ENCODE data around the gene AHDC1. TPM values are rescaled to one million over a fixed set of nuclear protein-coding genes. Genes with fewer than 3 reads are reported as not detected.
"Not testable (repeated sequence)": the region's sequence is repeated elsewhere in the genome, so short reads cannot be mapped to it uniquely, and the experiment has no call there.

Gene AHDC1
- total RNA-seq, 1 experiment from 2014 or later = 19.1 TPM

DNA sequence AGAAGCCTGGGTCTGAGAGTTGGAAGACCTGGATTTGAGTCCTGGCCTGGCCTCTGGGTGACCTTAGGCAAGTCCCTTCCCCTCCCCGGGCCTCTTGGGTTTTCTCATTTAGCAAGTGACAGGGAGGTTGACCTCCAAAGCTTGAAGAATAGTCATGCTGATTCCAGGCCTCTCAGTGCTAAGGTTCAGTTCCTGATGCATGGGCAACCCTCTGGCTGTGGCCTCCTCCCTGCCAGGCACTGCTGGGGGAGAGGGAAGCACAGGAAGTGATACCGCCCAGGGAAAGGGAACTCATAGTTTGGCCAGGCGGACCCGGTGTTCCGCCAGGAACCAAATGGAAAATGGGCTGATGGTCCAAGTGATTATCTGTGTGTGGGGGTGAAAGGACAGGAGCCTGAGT, 90.4 kb downstream of the AHDC1 start:
- DNase-seq (ENCODE audit: low read depth) = no peak

GRCh38 chr1:27509127-27510080, 94.5 kb downstream of the AHDC1 start:
- no peak for DNase-seq (ENCODE audit: low read depth)

DNA sequence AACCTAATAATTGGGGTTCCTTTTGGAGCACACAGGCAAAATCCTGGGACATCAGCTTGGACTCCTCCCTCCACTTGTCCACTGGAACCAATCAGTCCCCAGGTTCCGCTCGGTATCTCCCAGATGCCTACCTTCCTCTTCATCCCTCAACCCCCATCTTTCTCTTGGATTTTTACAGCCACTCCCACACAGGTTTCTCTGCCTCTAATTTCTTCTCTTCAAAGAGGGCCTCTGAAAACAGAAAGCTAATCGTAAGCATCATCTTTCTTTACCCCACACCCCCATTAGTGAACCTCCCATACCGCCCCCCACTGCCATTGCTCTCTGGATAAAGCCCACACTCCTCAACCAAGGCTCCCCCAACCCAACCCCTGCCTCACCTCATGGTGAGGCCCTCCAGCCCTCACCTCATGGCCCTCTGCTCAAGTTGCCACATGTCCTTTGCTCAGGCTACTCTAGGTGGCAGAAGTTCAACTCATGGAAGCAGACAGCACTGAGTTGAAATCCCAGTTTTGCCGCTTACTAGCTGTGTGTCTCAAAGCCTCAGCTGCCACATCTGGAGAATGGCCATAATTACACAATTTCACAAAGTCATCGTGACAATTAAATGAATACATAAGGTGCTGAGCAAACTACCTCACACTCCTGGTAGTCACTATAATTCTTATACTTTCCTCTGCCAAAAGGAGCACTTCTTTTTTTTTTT, 95.8 kb downstream of the AHDC1 start:
- no peak for DNase-seq (ENCODE audit: low read depth)

DNA sequence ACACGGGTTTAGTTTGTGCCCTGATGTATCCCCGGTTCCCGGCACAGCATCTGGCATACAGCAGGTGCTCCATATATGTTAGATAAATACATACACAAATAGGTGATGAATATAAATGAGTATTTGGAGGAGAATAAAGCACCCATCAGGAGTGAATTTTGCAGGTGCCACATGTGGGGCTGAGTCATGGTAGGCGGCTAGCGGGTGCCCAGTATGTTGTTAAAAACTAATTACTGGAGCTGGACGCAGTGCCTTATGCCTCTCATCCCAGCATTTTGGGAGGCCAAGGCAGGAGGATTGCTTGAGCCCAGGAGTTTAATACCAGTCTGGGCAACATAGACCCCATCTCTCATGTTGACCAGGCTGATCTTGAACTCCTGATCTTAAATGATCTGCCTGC, 97.2 kb downstream of the AHDC1 start:
- DNase-seq (ENCODE audit: low read depth) = no peak

DNA sequence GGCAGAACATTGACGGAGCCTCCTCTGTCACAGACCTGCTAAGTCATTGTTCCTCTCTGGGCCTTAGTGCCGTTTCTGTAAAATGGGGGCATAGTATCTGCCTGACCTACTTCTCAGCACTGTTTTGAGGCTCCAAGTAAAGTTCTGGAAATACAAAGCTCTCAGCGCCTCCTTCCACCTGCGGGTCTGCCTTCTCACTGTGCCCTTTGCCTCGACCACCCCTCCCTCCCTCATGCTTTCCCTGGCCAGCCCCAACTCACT, 98.6 kb downstream of the AHDC1 start:
- DNase-seq (ENCODE audit: low read depth) = no peak

DNA sequence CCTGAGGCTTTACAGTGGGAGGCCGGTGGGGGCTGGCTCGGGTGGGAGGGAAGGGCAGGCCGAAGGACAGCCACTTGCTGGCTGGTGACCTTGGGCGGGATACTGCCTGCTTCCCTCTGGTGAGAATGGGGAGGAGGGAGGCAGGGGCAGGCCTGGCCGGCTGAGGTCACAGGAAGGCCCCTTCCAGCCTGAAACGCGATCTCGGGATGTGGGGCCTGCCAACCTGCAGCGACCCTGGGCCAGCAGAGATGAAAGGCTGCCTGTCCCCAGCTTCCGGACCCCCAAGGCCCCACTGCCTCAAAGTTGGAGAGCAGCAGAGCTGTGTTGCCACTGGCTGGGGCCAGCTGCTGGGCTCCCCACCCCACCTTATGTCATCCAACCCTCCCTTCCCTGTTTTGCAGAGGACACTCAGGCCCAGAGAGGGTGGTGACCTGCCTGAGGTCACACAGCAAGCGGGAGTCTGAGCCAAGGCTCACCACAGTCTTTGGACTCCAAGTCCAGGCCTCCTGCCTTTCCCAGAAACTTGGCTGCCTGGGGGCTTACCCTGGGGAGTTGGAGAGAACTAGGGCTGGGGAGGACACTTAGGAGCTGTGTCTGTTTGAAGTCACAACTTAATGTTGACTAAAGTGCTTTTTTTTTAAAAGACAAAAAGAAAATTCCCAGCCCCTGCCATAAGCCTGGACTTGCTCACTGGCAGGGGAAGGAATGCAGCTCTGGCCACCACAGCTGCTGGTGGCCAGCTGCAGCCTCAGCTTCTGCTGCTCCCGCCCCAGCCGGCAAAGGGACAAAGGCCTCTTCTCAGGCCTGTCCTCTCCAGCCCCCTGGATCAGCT, 99.1 kb downstream of the AHDC1 start:
- DNase-seq (ENCODE audit: low read depth) = peak; percentile 84

GRCh38 chr1:27503844-27504587, 99.9 kb downstream of the AHDC1 start:
- DNase-seq (ENCODE audit: low read depth) = no peak

DNA sequence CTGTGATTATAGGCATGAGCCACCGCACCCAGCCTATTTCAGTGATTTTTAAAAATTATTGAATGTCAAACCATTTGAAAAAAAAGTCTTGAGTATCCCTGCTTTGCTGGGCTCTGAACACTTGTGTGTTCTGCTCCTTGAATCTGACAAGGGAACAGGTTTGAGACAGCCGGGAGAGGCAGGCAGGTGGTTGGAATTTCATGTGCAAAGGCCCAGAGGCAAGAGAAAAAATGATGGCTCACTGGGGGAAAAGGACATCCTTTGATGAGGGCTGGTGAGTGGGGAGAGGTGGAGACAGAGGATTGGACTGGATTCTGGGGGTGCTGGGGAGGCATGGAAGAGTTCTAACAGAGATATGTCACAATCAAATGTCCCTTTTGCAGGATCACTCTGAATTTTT, 100.9 kb downstream of the AHDC1 start:
- no peak for DNase-seq (ENCODE audit: low read depth)

- DNase-seq (ENCODE audit: low read depth) = not testable (repeated sequence)
Observed at GRCh38 chr1:27501159-27501558, 102.8 kb downstream of the AHDC1 start.

DNA sequence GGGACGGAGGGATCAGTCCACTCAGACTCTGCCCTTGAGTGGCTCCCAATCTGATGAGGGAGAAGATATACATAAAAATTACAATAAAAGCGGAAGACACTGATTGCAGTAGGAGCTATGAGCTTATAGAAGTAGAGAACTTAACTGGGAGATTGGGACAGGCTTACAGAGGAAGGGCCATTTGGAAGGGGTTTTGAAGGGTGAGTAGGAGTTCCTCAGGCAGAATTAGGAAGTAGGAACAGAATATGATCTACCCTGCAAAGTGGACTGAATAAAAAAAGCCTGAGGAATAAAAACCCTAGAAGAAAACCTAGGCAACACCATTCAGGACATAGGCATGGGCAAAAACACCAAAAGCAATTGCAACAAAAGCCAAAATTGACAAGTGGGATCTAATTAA, 104.8 kb downstream of the AHDC1 start:
- no peak for DNase-seq (ENCODE audit: low read depth)

- no peak for DNase-seq (ENCODE audit: low read depth)
Observed at GRCh38 chr1:27496604-27497155, 107.3 kb downstream of the AHDC1 start.

DNA sequence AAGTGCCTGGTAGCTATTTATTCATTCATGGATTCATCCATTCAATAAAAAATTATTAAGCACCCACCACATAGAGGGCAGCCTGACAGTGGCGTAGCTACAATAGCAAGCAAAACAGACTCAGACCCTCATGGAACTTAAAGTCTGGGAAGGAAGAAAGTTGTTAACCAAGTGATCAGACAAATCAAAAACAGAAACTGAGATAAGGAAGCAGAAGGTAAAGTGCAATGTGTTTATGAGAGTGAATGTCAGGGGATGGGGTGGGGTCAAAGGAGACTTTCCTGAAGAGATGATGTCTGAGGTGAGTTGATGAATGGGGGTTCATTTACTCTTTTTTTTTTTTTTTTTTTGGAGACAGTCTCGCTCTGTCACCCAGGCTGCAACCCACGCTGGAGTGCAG, 111.1 kb downstream of the AHDC1 start:
- no peak for DNase-seq (ENCODE audit: low read depth)

- DNase-seq (ENCODE audit: low read depth) = peak; percentile 71
Observed at GRCh38 chr1:27491748-27492700, 111.9 kb downstream of the AHDC1 start.

GRCh38 chr1:27489973-27490741, 113.8 kb downstream of the AHDC1 start, which contains the start of gene WASF2:
TSS of gene WASF2 (minus strand) at chr1:27490167. CDS start at chr1:27428890, 61,277 bp downstream.
- peak; percentile 95 for DNase-seq (ENCODE audit: low read depth)

- DNase-seq (ENCODE audit: low read depth) = peak; percentile 43
Observed at GRCh38 chr1:27489501-27489972, 114.4 kb downstream of the AHDC1 start.

DNA sequence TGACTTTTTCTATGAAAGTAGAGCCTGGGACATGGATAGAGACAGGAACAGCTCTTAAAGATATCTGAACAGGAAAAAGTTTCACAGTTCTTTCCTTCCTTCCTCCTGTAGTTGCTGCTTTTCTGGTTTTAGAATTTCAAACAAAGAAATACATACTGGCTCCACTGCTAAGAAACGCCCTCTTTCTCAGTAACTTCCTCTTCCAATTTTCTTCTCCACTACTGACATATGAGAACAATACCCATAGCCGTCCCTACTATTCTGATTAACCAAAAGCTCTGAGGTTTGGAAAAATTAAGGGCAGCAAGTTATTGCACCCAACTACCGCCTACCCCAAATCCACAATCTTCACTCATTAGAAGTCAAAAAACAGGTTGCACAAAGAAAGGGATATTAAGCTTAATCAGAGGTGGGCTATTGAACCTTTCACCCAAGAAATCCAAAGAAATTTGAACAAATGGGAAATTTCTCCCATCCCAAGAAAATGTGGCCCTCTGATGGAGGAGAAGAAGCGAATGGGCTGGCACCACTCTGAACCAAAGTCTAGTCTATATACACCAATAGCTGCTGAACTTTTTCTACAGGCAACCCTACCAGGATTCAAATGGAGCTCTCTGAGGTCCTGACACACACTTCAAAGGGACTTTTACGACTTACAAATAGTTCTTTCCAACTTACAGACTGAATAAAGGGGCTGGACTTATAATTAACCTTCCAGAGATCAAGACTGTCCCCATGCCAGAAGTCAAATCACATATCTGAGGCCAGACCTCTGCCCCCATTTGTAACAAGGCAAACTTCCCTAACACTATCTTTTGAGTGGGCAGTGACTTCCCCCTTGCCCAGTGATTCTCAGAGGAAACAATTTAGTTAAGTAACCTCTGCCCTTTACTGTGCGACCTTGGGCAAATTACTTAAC, 115.7 kb downstream of the AHDC1 start:
- DNase-seq (ENCODE audit: low read depth) = peak; percentile 51

GRCh38 chr1:27485363-27485762, 118.6 kb downstream of the AHDC1 start:
- no peak for DNase-seq (ENCODE audit: low read depth)

Measured in M059J (cell line).